Hepatocyte (in vitro differentiated cells): ENCODE measurements around the gene DCUN1D1. TPM values are rescaled to one million over a fixed set of nuclear protein-coding genes. Genes with fewer than 3 reads are reported as not detected.
"Not testable (repeated sequence)": the region's sequence is repeated elsewhere in the genome, so short reads cannot be mapped to it uniquely, and the experiment has no call there.

Experiments used
- DNase-seq: peaks from one replicate; pipeline ENCODE4 v3.0.0-alpha.2; 2016; ENCODE audit warnings: low spot score
- H2AFZ ChIP-seq: fragments of 200-600 bp; sonication (generic); 2 replicates; pipeline ENCODE4 v1.6.0; 2016; ENCODE audit warnings: antibody characterized with exemption, mild to moderate bottlenecking
- H3K27ac ChIP-seq: fragments of 200-600 bp; sonication (generic); 2 replicates; pipeline ENCODE4 v1.5.1; 2016; ENCODE audit warnings: mild to moderate bottlenecking
- H3K27me3 ChIP-seq: fragments of 200-600 bp; sonication (generic); 2 replicates; pipeline ENCODE4 v1.6.1; 2016
- H3K36me3 ChIP-seq: fragments of 200-600 bp; sonication (generic); replicated peaks from 2 replicates; pipeline ENCODE4 v1.5.1; 2016; ENCODE audit warnings: low read depth; ENCODE audit not compliant: insufficient read depth
- H3K4me1 ChIP-seq: fragments of 200-600 bp; sonication (generic); 2 replicates; pipeline ENCODE4 v1.5.1; 2016; ENCODE audit warnings: mild to moderate bottlenecking, moderate library complexity; ENCODE audit not compliant: insufficient read depth
- H3K4me2 ChIP-seq: fragments of 200-600 bp; sonication (generic); 2 replicates; pipeline ENCODE4 v1.6.0; 2016
- H3K4me3 ChIP-seq: fragments of 200-600 bp; sonication (generic); 2 replicates; pipeline ENCODE4 v1.5.1; 2016; ENCODE audit warnings: mild to moderate bottlenecking
- H3K79me2 ChIP-seq: fragments of 200-600 bp; sonication (generic); 2 replicates; pipeline ENCODE4 v1.6.0; 2017; ENCODE audit warnings: mild to moderate bottlenecking
- H3K9me2 ChIP-seq: fragments of 200-600 bp; sonication (generic); replicated peaks from 2 replicates; pipeline ENCODE4 v1.6.0; 2017; ENCODE audit warnings: mild to moderate bottlenecking; ENCODE audit not compliant: insufficient read depth
- H3K9me3 ChIP-seq: fragments of 200-600 bp; sonication (generic); 2 replicates; pipeline ENCODE4 v1.5.1; 2016; ENCODE audit warnings: low read depth, mild to moderate bottlenecking
- H4K20me1 ChIP-seq: fragments of 200-600 bp; sonication (generic); 2 replicates; pipeline ENCODE4 v1.6.0; 2016; ENCODE audit warnings: mild to moderate bottlenecking; ENCODE audit not compliant: insufficient read depth, poor library complexity, severe bottlenecking
- CTCF ChIP-seq: fragments of 200-600 bp; sonication (generic); IDR thresholded peaks from 2 replicates; pipeline ENCODE4 v1.5.1; 2016; ENCODE audit warnings: antibody characterized with exemption, mild to moderate bottlenecking; ENCODE audit not compliant: poor library complexity
- EZH2 ChIP-seq: fragments of 200-600 bp; sonication (generic); IDR thresholded peaks from 2 replicates; pipeline ENCODE4 v1.6.1; 2016; ENCODE audit warnings: antibody characterized with exemption, mild to moderate bottlenecking, borderline replicate concordance
- EZH2phosphoT487 ChIP-seq: fragments of 200-600 bp; sonication (generic); IDR thresholded peaks from one replicate; pipeline ENCODE4 v1.6.1; 2018; ENCODE audit warnings: antibody characterized with exemption, mild to moderate bottlenecking, low read depth, moderate library complexity; ENCODE audit not compliant: unreplicated experiment, severe bottlenecking
- WGBS: methylation state at CpG from one replicate; pipeline ENCODE4 v1.1.6; 2016; ENCODE audit warnings: low lambda C conversion rate; ENCODE audit errors: missing lambda C conversion rate; 5-methylcytosine and 5-hydroxymethylcytosine counted together
- polyA plus RNA-seq: library from polyadenylated mRNA; unstranded; fragments of >200 nt; fragmentation: Nextera tagmentation; extraction: Ambion mirVana; gene quantifications from 2 replicates; pipeline ENCODE4 v1.2.1, GENCODE V29; 2016
- total RNA-seq: library from RNA; depleted of rRNA; stranded (reverse); fragments of >200 nt; gene quantifications from 2 replicates; pipeline ENCODE4 v1.2.3, GENCODE V29; 2014

The DCUN1D1 gene
- total and polyA plus RNA-seq, 2 experiments from 2014 or later = 22.2 to 49.2 TPM

DNA sequence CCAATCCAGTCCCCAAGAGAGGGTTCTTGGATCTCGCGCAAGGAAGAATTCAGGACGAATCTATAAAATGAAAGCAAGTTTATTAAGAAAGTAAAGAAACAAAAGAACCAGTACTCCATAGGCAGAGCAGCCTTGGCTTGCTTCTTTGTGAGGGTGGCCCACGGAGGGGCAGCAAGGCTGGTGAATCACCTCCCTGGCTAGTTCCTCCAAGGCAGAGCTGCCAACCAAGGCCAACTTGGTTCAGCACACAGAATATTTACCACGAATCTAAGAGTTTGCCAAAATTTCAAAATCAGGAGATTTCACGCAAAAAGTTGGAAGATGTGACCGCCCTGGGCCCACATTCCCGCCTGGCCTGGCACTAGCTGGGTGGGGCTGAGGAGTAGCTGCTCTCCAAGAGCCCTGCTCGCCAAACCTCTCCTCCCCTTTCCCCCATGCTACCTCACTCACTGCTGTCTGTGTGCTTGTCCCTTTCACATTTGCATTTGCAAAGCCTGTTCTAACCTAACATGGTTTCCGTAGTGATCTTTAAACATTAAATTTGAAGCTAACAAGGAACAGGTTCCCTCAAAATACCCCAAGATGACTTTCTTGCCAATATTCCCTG, 26.2 kb upstream of the DCUN1D1 start:
- H3K79me2 ChIP-seq = no peaks in the 10 kb centered on the region
- H3K4me2 ChIP-seq = no peak overlapping the region
- H3K27ac ChIP-seq = no peak overlapping the region
- H3K9me3 ChIP-seq = no peaks in the 10 kb centered on the region
- no peaks in the 10 kb centered on the region for H3K4me1 ChIP-seq
- H2AFZ ChIP-seq = no peak overlapping the region
- TF ChIP-seq EZH2phosphoT487 (no peak), EZH2 (no peak), CTCF (no peak)
- H3K27me3 ChIP-seq = no peaks in the 10 kb centered on the region
- H3K4me3 ChIP-seq = no peak overlapping the region
- no peaks in the 10 kb centered on the region for H3K9me2 ChIP-seq
- WGBS = 88% methylated on average over 10 of the region's 10 CpGs
- H3K36me3 ChIP-seq = no peaks in the 10 kb centered on the region
- no peaks in the 10 kb centered on the region for H4K20me1 ChIP-seq
- DNase-seq = no peak

GRCh38 chr3:182999767-183000166, 19.4 kb upstream of the DCUN1D1 start:
- no peaks in the 10 kb centered on the region for H3K79me2 ChIP-seq
- no peaks in the 10 kb centered on the region for H3K9me2 ChIP-seq
- no peak overlapping the region for H3K4me3 ChIP-seq
- TF ChIP-seq CTCF (no peak), EZH2 (no peak), EZH2phosphoT487 (no peak)
- no peaks in the 10 kb centered on the region for H3K36me3 ChIP-seq
- no peaks in the 10 kb centered on the region for H4K20me1 ChIP-seq
- no peaks in the 10 kb centered on the region for H3K9me3 ChIP-seq
- no peaks in the 10 kb centered on the region for H3K4me1 ChIP-seq
- no peak overlapping the region for H3K27ac ChIP-seq
- H3K27me3 ChIP-seq = no peaks in the 10 kb centered on the region
- H3K4me2 ChIP-seq = no peak overlapping the region
- no peak overlapping the region for H2AFZ ChIP-seq
- 100% methylated on average over 1 of the region's 1 CpG for WGBS
- DNase-seq = no peak

DNA sequence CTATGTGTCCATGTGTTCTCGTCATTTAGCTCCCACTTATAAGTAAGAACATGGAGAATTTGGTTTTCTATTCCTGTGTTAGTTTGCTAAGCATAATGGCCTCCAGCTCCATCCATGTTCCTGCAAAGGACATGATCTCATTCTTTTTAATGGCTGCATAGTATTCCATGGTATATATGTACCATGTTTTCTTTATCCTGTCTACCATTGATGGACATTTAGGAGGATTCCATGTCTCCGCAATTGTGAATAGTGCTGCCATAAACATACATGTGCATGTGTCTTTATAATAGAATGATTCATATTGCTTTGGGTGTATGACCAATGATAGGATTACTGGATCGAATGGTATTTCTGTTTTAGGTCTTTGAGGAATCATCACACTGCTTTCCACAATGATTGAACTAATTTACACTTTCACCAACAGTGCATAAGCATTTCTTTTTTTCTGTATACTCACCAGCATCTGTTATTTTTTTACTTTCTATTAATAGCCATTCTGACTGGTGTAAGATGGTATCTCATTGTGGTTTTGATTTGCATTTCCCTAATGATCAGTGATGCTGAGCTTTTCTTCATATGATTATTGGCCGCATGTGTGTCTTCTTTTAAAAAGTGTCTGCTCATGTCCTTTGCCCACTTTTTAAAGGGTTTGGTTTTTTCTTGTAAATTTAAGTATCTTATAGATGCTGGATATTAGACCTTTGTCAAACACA, 13.3 kb upstream of the DCUN1D1 start:
- H3K79me2 ChIP-seq, H3K27me3 ChIP-seq, DNase-seq, H3K9me3 ChIP-seq, H3K36me3 ChIP-seq, H2AFZ ChIP-seq, H3K27ac ChIP-seq, H4K20me1 ChIP-seq, H3K9me2 ChIP-seq, H3K4me2 ChIP-seq, H3K4me3 ChIP-seq, H3K4me1 ChIP-seq: not testable (repeated sequence)
- WGBS = 94% methylated on average over 4 of the region's 4 CpGs

DNA sequence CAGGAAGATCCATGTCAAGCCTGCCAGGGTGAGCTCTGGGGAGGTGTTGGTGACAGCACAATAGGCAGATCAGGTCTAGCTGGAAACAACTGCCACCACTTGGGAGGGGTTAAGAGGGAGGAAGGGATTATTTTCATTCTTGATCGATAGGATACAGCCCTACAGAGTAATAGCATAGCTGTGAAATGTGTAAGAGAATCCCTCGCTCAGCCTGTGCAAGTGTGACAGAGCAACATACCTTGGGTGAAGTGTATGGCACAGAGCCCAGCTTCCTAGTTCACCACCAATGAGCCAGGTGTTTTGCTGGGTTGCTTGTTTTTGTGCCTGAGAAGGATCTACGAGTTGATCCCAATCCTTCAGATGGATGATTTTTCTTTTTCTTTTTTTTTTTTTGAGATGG, 9.2 kb upstream of the DCUN1D1 start:
- Histone ChIP-seq H3K9me3 (no peaks in the 10 kb centered on the region), H3K4me1 (no peaks in the 10 kb centered on the region), H2AFZ (no peak overlapping the region), H3K36me3 (no peaks in the 10 kb centered on the region), H3K79me2 (no peaks in the 10 kb centered on the region), H3K4me2 (no peak overlapping the region), H3K27me3 (no peaks in the 10 kb centered on the region), H3K27ac (no peak overlapping the region), H3K9me2 (no peaks in the 10 kb centered on the region), H4K20me1 (no peaks in the 10 kb centered on the region), H3K4me3 (no peak overlapping the region)
- DNase-seq = no peak
- TF ChIP-seq EZH2phosphoT487 (no peak), EZH2 (no peak), CTCF (no peak)
- WGBS = 94% methylated on average over 3 of the region's 3 CpGs
